Measurements from ENCODE around the gene INO80E.
"Not testable (repeated sequence)": the region's sequence is repeated elsewhere in the genome, so short reads cannot be mapped to it uniquely, and the experiment has no call there.

The INO80E gene

DNA sequence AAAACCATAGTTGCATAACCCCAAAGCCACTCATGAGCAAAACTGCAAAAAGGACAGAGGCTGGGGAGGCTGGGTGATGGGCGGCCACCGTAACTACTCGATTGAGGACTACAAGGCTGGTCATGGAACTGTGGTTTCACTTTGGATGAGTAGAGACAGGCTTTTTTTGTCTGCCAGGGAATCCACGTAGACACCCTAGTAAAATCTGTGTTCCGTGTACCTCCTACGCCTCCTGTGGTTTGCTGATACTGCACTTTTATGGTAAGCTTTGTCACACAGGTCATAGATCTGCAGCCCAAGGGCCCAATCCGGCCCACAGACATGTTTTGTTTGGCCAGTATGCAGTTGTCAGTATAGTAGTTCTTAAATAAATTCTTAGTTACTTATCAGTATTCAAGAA, 37.2 kb downstream of the INO80E start:
- in situ Hi-C loops (cut with HindIII; ENCODE audit: low pct_ligation_motif_present, low sequenced_read_pairs) = no loop called here
- Histone ChIP-seq H3K4me3 (ENCODE audit: low read depth, low read length) (no peak overlapping the region), H3K27me3 (replicated peaks) (peaks cover 27% of the 10 kb centered on the region), H3K27ac (no peak overlapping the region), H3K36me3 (replicated peaks) (no peaks in the 10 kb centered on the region)
- TF ChIP-seq, protein P1, sequence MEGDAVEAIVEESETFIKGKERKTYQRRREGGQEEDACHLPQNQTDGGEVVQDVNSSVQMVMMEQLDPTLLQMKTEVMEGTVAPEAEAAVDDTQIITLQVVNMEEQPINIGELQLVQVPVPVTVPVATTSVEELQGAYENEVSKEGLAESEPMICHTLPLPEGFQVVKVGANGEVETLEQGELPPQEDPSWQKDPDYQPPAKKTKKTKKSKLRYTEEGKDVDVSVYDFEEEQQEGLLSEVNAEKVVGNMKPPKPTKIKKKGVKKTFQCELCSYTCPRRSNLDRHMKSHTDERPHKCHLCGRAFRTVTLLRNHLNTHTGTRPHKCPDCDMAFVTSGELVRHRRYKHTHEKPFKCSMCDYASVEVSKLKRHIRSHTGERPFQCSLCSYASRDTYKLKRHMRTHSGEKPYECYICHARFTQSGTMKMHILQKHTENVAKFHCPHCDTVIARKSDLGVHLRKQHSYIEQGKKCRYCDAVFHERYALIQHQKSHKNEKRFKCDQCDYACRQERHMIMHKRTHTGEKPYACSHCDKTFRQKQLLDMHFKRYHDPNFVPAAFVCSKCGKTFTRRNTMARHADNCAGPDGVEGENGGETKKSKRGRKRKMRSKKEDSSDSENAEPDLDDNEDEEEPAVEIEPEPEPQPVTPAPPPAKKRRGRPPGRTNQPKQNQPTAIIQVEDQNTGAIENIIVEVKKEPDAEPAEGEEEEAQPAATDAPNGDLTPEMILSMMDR (IDR thresholded peaks at IDR 0.05; ENCODE audit: low read depth, low read length, missing control alignments) = no peak
- no peak for DNase-seq

DNA sequence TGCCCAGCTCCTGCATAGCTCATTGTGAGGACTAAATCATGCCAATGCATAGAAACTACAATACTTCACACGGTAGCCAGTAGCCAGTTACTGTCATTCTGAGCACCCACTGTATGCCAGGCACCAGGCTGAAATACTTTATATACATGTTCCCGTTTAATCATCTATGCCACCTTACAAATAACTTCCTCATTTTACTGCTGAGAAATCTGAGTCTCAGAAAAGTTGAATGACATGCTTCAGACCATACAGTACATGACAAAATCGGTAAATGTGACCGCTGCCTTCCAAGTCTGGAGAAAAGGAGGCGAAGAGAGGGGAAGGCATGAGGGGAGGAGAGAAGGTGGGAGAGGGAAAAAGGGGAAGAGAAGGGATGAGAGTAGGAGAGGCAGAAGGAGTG, 44.2 kb downstream of the INO80E start:
- DNase-seq = no peak
- Histone ChIP-seq H3K4me3 (ENCODE audit: low read depth, low read length) (no peak overlapping the region), H3K36me3 (replicated peaks) (no peaks in the 10 kb centered on the region), H3K27me3 (replicated peaks) (no peaks in the 10 kb centered on the region), H3K27ac (no peak overlapping the region)
- TF ChIP-seq, protein P1 (IDR thresholded peaks at IDR 0.05; ENCODE audit: low read depth, low read length, missing control alignments) = no peak
- in situ Hi-C loops (cut with HindIII; ENCODE audit: low pct_ligation_motif_present, low sequenced_read_pairs) = no loop called here

DNA sequence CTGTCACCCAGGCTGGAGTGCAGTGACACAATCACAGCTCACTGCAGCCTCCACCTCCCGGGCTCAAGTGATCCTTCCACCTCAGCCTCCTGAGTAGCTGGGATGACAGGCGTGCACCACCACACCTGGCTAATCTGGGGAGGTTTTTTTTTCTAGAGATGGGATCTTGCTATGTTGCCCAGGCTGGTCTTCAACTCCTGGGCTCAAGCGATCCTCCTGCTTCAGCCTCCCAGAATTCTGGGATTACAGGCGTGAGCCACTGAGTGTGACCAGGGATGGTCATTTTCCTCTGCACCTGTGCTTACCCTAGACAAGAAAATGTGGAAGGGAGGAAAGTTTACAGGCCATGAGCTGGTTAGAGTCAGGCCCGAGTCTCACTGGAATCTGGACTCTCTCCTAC, 44.6 kb downstream of the INO80E start:
- H3K36me3 ChIP-seq (replicated peaks); H3K27ac ChIP-seq; H3K4me3 ChIP-seq (ENCODE audit: low read depth, low read length); H3K27me3 ChIP-seq (replicated peaks); DNase-seq; in situ Hi-C loops (cut with HindIII; ENCODE audit: low pct_ligation_motif_present, low sequenced_read_pairs): not testable (repeated sequence)

DNA sequence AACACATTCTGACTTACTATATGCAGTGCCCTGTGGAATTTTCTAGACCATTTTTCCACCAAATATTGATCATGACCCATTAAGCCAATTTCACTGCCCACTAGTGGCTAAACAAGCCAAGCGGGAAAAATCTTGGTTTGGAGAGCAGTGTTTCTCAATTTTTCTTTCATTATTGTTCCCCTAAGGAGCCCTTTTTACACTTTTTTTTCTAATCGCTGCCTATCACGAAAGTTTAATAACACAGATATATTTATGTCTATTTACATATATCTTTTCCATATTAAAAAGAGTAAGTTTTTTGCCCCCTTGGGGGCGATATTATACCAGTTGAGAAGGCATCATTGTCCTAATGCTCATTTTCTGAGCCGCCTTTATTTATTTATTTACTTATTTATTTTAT, 45.8 kb downstream of the INO80E start:
- H3K36me3 ChIP-seq (replicated peaks) = no peaks in the 10 kb centered on the region
- H3K27me3 ChIP-seq (replicated peaks) = no peaks in the 10 kb centered on the region
- DNase-seq = no peak
- H3K4me3 ChIP-seq (ENCODE audit: low read depth, low read length) = no peak overlapping the region
- TF ChIP-seq, protein P1 (IDR thresholded peaks at IDR 0.05; ENCODE audit: low read depth, low read length, missing control alignments) = peak; percentile 33
- in situ Hi-C loops (cut with HindIII; ENCODE audit: low pct_ligation_motif_present, low sequenced_read_pairs) = no loop called here
- no peak overlapping the region for H3K27ac ChIP-seq

DNA sequence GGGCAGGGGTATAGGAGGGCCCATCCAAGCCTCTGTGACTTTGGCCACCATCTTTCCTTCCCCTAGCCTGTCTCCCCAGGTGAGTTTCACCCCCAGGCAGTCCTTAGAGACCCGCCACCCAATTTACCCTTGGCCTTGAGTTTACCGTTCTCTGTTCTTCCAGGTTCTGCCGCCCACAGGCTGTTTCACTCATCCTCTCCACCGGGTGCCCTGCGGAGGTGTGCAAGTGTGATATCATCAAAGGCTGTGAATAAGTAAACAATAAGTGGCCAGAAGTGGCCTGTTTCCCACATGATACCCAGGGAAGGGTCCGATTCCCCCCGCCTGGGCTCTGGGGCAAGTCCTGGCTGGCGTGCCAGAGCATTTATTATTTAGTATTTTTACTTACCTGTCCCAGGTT, 50.1 kb downstream of the INO80E start:
- Histone ChIP-seq H3K27ac (no peak overlapping the region), H3K36me3 (replicated peaks) (no peaks in the 10 kb centered on the region), H3K27me3 (replicated peaks) (no peaks in the 10 kb centered on the region), H3K4me3 (ENCODE audit: low read depth, low read length) (no peak overlapping the region)
- TF ChIP-seq, protein P1 (IDR thresholded peaks at IDR 0.05; ENCODE audit: low read depth, low read length, missing control alignments) = no peak
- no peak for DNase-seq
- in situ Hi-C loops (cut with HindIII; ENCODE audit: low pct_ligation_motif_present, low sequenced_read_pairs) = no loop called here

DNA sequence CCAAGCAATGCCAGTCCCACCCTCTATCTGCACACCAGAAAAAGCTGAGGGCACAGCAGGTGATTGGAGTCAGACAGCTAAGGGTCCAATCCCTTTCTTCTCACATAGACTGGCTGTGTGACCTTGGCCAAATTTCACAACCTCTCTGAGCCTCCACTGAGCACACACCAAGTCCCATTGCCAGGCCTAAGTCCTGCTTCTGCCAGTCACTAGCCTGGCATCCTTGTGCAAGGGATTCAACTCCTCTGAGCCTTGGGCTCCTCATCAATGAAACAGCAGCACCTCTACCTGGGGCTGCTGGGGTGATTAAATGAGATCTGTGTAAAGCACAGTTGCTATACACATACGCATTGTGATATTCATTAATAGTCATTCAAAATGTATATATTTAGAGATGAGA, 50.5 kb downstream of the INO80E start:
- no peak overlapping the region for H3K4me3 ChIP-seq (ENCODE audit: low read depth, low read length)
- in situ Hi-C loops (cut with HindIII; ENCODE audit: low pct_ligation_motif_present, low sequenced_read_pairs) = no loop called here
- H3K36me3 ChIP-seq (replicated peaks) = no peaks in the 10 kb centered on the region
- no peak for DNase-seq
- no peaks in the 10 kb centered on the region for H3K27me3 ChIP-seq (replicated peaks)
- H3K27ac ChIP-seq = no peak overlapping the region
- TF ChIP-seq, protein P1 (IDR thresholded peaks at IDR 0.05; ENCODE audit: low read depth, low read length, missing control alignments) = no peak
